Measurements from ENCODE around the gene UTY. TPM values are rescaled to one million over a fixed set of nuclear protein-coding genes. Genes with fewer than 3 reads are reported as not detected.

The UTY gene
- total and polyA plus RNA-seq, 2 donors (not counting 3 experiments of a cell fraction or from before 2014, with no cell fraction given) = 4.8 to 17.9 TPM

DNA sequence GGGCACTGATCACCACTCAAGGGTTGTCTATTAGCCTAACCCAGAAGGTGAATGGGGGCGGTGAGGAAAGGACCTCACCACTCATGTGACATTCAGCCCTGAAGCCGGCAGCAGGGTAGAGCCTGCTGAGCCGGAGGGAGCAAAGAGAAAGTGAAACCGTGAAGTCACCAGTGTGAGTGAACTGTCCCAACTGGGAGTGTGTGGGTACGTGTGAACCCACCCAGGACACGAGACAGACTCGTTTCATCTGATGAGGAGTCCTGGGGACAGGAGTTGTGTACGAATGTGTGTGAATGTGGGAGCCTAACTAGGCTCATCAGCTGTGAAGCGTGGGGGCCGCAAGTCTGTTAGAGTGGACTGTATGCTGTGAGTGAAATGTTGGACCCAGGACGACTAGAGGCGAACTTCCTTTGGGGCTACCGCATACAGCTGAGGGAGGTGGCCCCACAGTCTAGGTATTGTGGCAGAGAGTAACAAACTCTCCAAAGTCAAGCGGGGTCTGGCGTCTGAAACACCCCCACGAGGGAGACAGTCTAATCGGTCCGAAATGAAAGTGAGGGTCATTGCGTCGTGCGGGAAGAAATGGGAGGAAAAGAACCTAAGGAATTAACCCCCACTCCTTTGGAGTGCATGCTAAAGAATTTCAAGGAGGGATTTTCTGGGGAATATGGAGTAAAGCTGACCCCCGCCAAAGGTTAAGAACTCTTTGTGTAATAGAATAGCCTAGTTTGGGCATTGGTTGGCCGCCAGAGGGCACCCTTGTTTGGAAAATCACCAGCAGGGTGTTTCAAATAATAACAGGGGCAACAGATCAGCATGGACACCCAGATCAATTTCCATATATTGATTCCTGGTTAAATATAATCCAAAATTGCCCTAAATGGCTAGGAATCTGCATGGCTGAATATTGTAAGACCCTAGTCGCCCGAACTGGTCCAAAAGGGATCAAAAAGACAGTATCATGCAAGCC is 43.6 kb downstream of the UTY start:
- dilution Hi-C loops (cut with MboI; ENCODE audit: extremely low pct_ligation_motif_present, low sequenced_read_pairs) (no loop called here), intact Hi-C loops (cut with micrococcal nuclease) (loop anchor here (10.0 kb wide), 1 partner anchor 299 kb away; no protein-coding TSS in a partner anchor)
- Histone ChIP-seq H3K79me2 (ENCODE audit: control insufficient read depth, insufficient read depth, low read length) (peaks cover 43% of the 10 kb centered on the region), H3K36me3 (ENCODE audit: control insufficient read depth in 2 of 2, extremely low read depth in 1 of 2, insufficient read depth in 2 of 2, low read length in 2 of 2) (peaks cover 0 to 1% of the 10 kb centered on the region in 2 experiments), H3K4me2 (ENCODE audit: insufficient read depth, low read length) (no peak overlapping the region), H3K4me3 (replicated peaks in 1 of 3; ENCODE audit: insufficient read depth in 1 of 3, low read depth in 1 of 3, low read length in 3 of 3) (no peak overlapping the region), H3K9me3 (replicated peaks; ENCODE audit: control insufficient read depth, insufficient read depth, low read length) (no peaks in the 10 kb centered on the region), H2AFZ (ENCODE audit: low read depth, low read length) (no peak overlapping the region), H4K20me1 (replicated peaks; ENCODE audit: control insufficient read depth, extremely low read depth, insufficient read depth, low read length) (peaks cover 2% of the 10 kb centered on the region), H3K9ac (replicated peaks; ENCODE audit: extremely low read depth, insufficient read depth, low read length) (no peak overlapping the region), H3K27me3 (ENCODE audit: control insufficient read depth in 2 of 2, insufficient read depth in 2 of 2, low read length in 2 of 2) (no peaks in the 10 kb centered on the region), H3K27ac (ENCODE audit: insufficient read depth, low read depth, low read length) (no peak overlapping the region), H3K4me1 (ENCODE audit: control insufficient read depth, extremely low read depth, insufficient read depth, low read length) (peaks cover 10% of the 10 kb centered on the region), H3K9me1 (replicated peaks; ENCODE audit: control insufficient read depth, extremely low read depth, insufficient read depth, low read length) (no peaks in the 10 kb centered on the region)
- DNase-seq (ENCODE audit: low read depth, low spot score) (peak; percentile 26), FAIRE-seq (no peak)
- BruUV-seq (replicated peaks) = no TSS peak
- CTCF ChIA-PET = interaction anchor here (1.0 to 1.2 kb wide), 2 partner anchors 39 to 292 kb away, joined by 3 to 5 read pairs; no protein-coding TSS in a partner anchor
- POLR2A ChIA-PET = no interaction called here
- TF ChIP-seq, protein P1, sequence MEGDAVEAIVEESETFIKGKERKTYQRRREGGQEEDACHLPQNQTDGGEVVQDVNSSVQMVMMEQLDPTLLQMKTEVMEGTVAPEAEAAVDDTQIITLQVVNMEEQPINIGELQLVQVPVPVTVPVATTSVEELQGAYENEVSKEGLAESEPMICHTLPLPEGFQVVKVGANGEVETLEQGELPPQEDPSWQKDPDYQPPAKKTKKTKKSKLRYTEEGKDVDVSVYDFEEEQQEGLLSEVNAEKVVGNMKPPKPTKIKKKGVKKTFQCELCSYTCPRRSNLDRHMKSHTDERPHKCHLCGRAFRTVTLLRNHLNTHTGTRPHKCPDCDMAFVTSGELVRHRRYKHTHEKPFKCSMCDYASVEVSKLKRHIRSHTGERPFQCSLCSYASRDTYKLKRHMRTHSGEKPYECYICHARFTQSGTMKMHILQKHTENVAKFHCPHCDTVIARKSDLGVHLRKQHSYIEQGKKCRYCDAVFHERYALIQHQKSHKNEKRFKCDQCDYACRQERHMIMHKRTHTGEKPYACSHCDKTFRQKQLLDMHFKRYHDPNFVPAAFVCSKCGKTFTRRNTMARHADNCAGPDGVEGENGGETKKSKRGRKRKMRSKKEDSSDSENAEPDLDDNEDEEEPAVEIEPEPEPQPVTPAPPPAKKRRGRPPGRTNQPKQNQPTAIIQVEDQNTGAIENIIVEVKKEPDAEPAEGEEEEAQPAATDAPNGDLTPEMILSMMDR (IDR thresholded peaks at IDR 0.05; ENCODE audit: extremely low read depth in 1 of 2, insufficient read depth in 1 of 2, low read depth in 1 of 2, low read length in 2 of 2) = peak; percentile 25 to 36
- no peak for TF ChIP-seq POLR2A (IDR thresholded peaks at IDR 0.05; ENCODE audit: low read depth, low read length)
